Measurements from ENCODE around the gene EDN2. TPM values are rescaled to one million over a fixed set of nuclear protein-coding genes. Genes with fewer than 3 reads are reported as not detected.

Gene EDN2
- total RNA-seq, 1 experiment from 2014 or later, result not detected

DNA sequence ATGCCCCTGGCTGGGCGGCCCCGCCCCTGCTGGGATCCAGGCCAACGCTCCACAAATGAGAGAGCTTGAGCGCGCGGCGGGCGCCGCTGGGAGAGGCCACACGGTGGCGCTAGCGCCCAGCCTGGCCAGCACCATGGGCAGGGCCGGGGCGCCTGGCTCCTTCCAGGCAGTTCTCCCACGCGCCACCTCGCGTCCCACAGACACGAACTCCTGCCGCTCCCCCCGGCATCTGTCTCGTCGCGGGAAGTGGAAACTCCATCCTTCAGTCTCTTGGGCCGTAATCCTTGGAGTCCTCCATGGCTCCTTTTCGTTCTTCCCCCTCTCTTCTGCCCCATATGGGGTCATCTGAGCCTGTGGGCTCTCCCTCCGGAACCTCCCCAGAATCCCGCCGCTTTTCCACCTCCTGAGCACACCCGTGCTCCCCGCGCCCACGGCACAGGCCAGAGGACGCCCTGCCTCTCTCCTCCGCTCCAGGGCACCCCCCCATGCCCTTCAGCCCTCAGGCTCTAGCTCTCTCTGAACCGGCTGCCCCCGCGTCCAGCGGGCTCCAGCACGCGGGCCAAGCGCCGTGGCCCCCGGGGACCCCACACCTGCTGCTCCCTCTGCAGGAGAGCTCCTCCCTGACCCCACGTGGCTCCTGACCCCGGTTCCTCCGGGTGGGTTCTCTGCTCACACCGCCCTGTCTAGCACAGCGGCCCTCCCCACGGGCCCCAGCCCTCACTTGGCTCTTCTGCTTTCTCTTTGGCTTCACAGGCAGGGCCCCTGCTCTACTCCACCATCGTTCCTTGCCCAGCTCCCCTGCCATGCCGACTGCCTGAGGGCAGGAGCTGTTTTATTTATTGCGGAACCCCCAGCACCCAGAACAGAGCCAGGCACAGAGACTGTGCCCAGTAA lies 31.9 kb upstream of the EDN2 start:
- CTCF ChIA-PET, result interaction anchor here (0.6 kb wide), 1 partner anchor 9 kb away, joined by 3 read pairs; no protein-coding TSS in a partner anchor
- intact Hi-C loops (cut with micrococcal nuclease; ENCODE audit: unreplicated experiment), result no loop called here
- H3K4me1 ChIP-seq (ENCODE audit: insufficient read depth, low read length, poor library complexity, severe bottlenecking), result peaks cover 8% of the 10 kb centered on the region
- POLR2A ChIA-PET (ENCODE audit: low non-redundant PET), result no interaction called here
- TF ChIP-seq CTCF (conservative IDR thresholded peaks at IDR 0.05; ENCODE audit: low read depth, low read length), result peak; percentile 95
- no peak for TF ChIP-seq EZH2 (IDR thresholded peaks at IDR 0.05; ENCODE audit: borderline replicate concordance, low read depth, low read length, poor library complexity, severe bottlenecking)
- H3K27ac ChIP-seq (ENCODE audit: low read depth, low read length, poor library complexity, severe bottlenecking), result no peak overlapping the region
- H3K4me3 ChIP-seq (ENCODE audit: low read depth, low read length, poor library complexity, severe bottlenecking), result peak overlapping the region; percentile 38
- peak; percentile 90 for DNase-seq (ENCODE audit: low spot score)
- H3K27me3 ChIP-seq (replicated peaks; ENCODE audit: insufficient read depth, low read depth, low read length, poor library complexity), result no peaks in the 10 kb centered on the region
- no peaks in the 10 kb centered on the region for H3K9me3 ChIP-seq (ENCODE audit: low read depth, low read length, poor library complexity, severe bottlenecking)
- BruUV-seq (replicated peaks), result no TSS peak
- no peaks in the 10 kb centered on the region for H3K36me3 ChIP-seq (ENCODE audit: insufficient read depth, low read length, poor library complexity, severe bottlenecking)

DNA sequence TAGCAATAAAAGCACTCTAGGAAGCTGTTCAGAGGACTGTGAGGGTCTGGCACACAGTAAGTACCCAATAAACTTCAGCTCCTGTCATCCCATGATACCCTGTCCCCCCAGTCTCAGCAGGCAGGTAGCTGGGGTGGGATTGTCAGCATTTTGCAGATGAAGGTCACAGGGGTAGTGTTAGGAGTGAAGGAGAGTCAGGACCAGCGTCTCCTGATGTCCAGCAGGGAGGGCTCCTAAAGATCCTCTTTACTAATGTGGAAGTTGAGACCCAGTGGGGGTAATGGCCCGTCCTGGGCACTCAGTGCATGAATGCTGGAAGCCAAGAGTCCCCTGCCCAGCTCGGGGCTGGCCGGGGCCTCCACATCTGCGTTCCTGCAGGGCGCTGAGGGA lies 31.3 kb upstream of the EDN2 start:
- BruUV-seq (replicated peaks), result no TSS peak
- ChIA-PET POLR2A (ENCODE audit: low non-redundant PET) (no interaction called here), CTCF (interaction anchor here (0.6 kb wide), 1 partner anchor 10 kb away, joined by 3 read pairs; no protein-coding TSS in a partner anchor)
- intact Hi-C loops (cut with micrococcal nuclease; ENCODE audit: unreplicated experiment), result no loop called here
- no peaks in the 10 kb centered on the region for H3K27me3 ChIP-seq (replicated peaks; ENCODE audit: insufficient read depth, low read depth, low read length, poor library complexity)
- no peak overlapping the region for H3K27ac ChIP-seq (ENCODE audit: low read depth, low read length, poor library complexity, severe bottlenecking)
- peaks cover 8% of the 10 kb centered on the region for H3K4me1 ChIP-seq (ENCODE audit: insufficient read depth, low read length, poor library complexity, severe bottlenecking)
- no peaks in the 10 kb centered on the region for H3K36me3 ChIP-seq (ENCODE audit: insufficient read depth, low read length, poor library complexity, severe bottlenecking)
- no peak for DNase-seq (ENCODE audit: low spot score)
- no peak overlapping the region for H3K4me3 ChIP-seq (ENCODE audit: low read depth, low read length, poor library complexity, severe bottlenecking)
- no peak for TF ChIP-seq CTCF (conservative IDR thresholded peaks at IDR 0.05; ENCODE audit: low read depth, low read length)
- TF ChIP-seq EZH2 (IDR thresholded peaks at IDR 0.05; ENCODE audit: borderline replicate concordance, low read depth, low read length, poor library complexity, severe bottlenecking), result no peak
- no peaks in the 10 kb centered on the region for H3K9me3 ChIP-seq (ENCODE audit: low read depth, low read length, poor library complexity, severe bottlenecking)

DNA sequence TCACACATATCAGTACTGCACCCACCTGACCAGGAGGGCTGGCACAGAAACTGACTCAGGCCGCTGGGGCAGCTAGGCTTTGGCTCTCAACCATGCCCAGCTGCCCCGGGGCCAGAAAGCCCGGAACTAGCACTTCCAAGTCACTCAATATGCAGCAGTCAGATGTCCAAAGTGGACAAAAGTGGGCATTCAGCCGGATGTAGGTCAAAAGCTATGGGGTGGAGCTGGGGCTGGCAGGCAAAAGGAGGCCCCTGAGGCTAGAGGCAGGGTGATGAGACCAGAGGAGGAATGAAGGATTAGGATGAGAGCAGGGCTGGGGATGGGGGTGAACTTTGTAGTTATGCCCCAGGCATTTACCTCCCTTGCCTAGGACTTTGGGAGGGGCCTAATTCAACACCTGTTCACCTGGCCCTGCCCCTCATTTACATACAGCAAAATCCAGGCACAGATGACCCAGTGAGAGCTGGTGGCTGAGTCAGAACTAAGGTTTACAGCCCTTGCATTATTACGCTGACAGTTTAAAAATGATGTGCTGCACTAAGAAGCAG lies 30.7 kb upstream of the EDN2 start:
- H3K4me3 ChIP-seq (ENCODE audit: low read depth, low read length, poor library complexity, severe bottlenecking), result no peak overlapping the region
- TF ChIP-seq CTCF (conservative IDR thresholded peaks at IDR 0.05; ENCODE audit: low read depth, low read length) (no peak), EZH2 (IDR thresholded peaks at IDR 0.05; ENCODE audit: borderline replicate concordance, low read depth, low read length, poor library complexity, severe bottlenecking) (no peak)
- no peak for DNase-seq (ENCODE audit: low spot score)
- intact Hi-C loops (cut with micrococcal nuclease; ENCODE audit: unreplicated experiment), result no loop called here
- H3K4me1 ChIP-seq (ENCODE audit: insufficient read depth, low read length, poor library complexity, severe bottlenecking), result peaks cover 8% of the 10 kb centered on the region
- ChIA-PET POLR2A (ENCODE audit: low non-redundant PET) (no interaction called here), CTCF (no interaction called here)
- no peak overlapping the region for H3K27ac ChIP-seq (ENCODE audit: low read depth, low read length, poor library complexity, severe bottlenecking)
- no peaks in the 10 kb centered on the region for H3K9me3 ChIP-seq (ENCODE audit: low read depth, low read length, poor library complexity, severe bottlenecking)
- no peaks in the 10 kb centered on the region for H3K36me3 ChIP-seq (ENCODE audit: insufficient read depth, low read length, poor library complexity, severe bottlenecking)
- no TSS peak for BruUV-seq (replicated peaks)
- no peaks in the 10 kb centered on the region for H3K27me3 ChIP-seq (replicated peaks; ENCODE audit: insufficient read depth, low read depth, low read length, poor library complexity)
